Hepatocyte (in vitro differentiated cells): ENCODE results near the gene SUGCT. TPM values are rescaled to one million over a fixed set of nuclear protein-coding genes. Genes with fewer than 3 reads are reported as not detected.
A peak's percentile ranks its signal among the peaks of the same experiment; 100 is the strongest.

Source experiments
- DNase-seq: peaks from one replicate; pipeline ENCODE4 v3.0.0-alpha.2; 2016; ENCODE audit warnings: low spot score
- H2AFZ ChIP-seq: fragments of 200-600 bp; sonication (generic); 2 replicates; pipeline ENCODE4 v1.6.0; 2016; ENCODE audit warnings: antibody characterized with exemption, mild to moderate bottlenecking
- H3K27ac ChIP-seq: fragments of 200-600 bp; sonication (generic); 2 replicates; pipeline ENCODE4 v1.5.1; 2016; ENCODE audit warnings: mild to moderate bottlenecking
- H3K27me3 ChIP-seq: fragments of 200-600 bp; sonication (generic); 2 replicates; pipeline ENCODE4 v1.6.1; 2016
- H3K36me3 ChIP-seq: fragments of 200-600 bp; sonication (generic); replicated peaks from 2 replicates; pipeline ENCODE4 v1.5.1; 2016; ENCODE audit warnings: low read depth; ENCODE audit not compliant: insufficient read depth
- H3K4me1 ChIP-seq: fragments of 200-600 bp; sonication (generic); 2 replicates; pipeline ENCODE4 v1.5.1; 2016; ENCODE audit warnings: mild to moderate bottlenecking, moderate library complexity; ENCODE audit not compliant: insufficient read depth
- H3K4me2 ChIP-seq: fragments of 200-600 bp; sonication (generic); 2 replicates; pipeline ENCODE4 v1.6.0; 2016
- H3K4me3 ChIP-seq: fragments of 200-600 bp; sonication (generic); 2 replicates; pipeline ENCODE4 v1.5.1; 2016; ENCODE audit warnings: mild to moderate bottlenecking
- H3K79me2 ChIP-seq: fragments of 200-600 bp; sonication (generic); 2 replicates; pipeline ENCODE4 v1.6.0; 2017; ENCODE audit warnings: mild to moderate bottlenecking
- H3K9me2 ChIP-seq: fragments of 200-600 bp; sonication (generic); replicated peaks from 2 replicates; pipeline ENCODE4 v1.6.0; 2017; ENCODE audit warnings: mild to moderate bottlenecking; ENCODE audit not compliant: insufficient read depth
- H3K9me3 ChIP-seq: fragments of 200-600 bp; sonication (generic); 2 replicates; pipeline ENCODE4 v1.5.1; 2016; ENCODE audit warnings: low read depth, mild to moderate bottlenecking
- H4K20me1 ChIP-seq: fragments of 200-600 bp; sonication (generic); 2 replicates; pipeline ENCODE4 v1.6.0; 2016; ENCODE audit warnings: mild to moderate bottlenecking; ENCODE audit not compliant: insufficient read depth, poor library complexity, severe bottlenecking
- CTCF ChIP-seq: fragments of 200-600 bp; sonication (generic); IDR thresholded peaks from 2 replicates; pipeline ENCODE4 v1.5.1; 2016; ENCODE audit warnings: antibody characterized with exemption, mild to moderate bottlenecking; ENCODE audit not compliant: poor library complexity
- EZH2 ChIP-seq: fragments of 200-600 bp; sonication (generic); IDR thresholded peaks from 2 replicates; pipeline ENCODE4 v1.6.1; 2016; ENCODE audit warnings: antibody characterized with exemption, mild to moderate bottlenecking, borderline replicate concordance
- EZH2phosphoT487 ChIP-seq: fragments of 200-600 bp; sonication (generic); IDR thresholded peaks from one replicate; pipeline ENCODE4 v1.6.1; 2018; ENCODE audit warnings: antibody characterized with exemption, mild to moderate bottlenecking, low read depth, moderate library complexity; ENCODE audit not compliant: unreplicated experiment, severe bottlenecking
- WGBS: methylation state at CpG from one replicate; pipeline ENCODE4 v1.1.6; 2016; ENCODE audit warnings: low lambda C conversion rate; ENCODE audit errors: missing lambda C conversion rate; 5-methylcytosine and 5-hydroxymethylcytosine counted together
- polyA plus RNA-seq: library from polyadenylated mRNA; unstranded; fragments of >200 nt; fragmentation: Nextera tagmentation; extraction: Ambion mirVana; gene quantifications from 2 replicates; pipeline ENCODE4 v1.2.1, GENCODE V29; 2016
- total RNA-seq: library from RNA; depleted of rRNA; stranded (reverse); fragments of >200 nt; gene quantifications from 2 replicates; pipeline ENCODE4 v1.2.3, GENCODE V29; 2014

SUGCT gene
- total and polyA plus RNA-seq, 2 experiments from 2014 or later, result 5.1 to 12.0 TPM

DNA sequence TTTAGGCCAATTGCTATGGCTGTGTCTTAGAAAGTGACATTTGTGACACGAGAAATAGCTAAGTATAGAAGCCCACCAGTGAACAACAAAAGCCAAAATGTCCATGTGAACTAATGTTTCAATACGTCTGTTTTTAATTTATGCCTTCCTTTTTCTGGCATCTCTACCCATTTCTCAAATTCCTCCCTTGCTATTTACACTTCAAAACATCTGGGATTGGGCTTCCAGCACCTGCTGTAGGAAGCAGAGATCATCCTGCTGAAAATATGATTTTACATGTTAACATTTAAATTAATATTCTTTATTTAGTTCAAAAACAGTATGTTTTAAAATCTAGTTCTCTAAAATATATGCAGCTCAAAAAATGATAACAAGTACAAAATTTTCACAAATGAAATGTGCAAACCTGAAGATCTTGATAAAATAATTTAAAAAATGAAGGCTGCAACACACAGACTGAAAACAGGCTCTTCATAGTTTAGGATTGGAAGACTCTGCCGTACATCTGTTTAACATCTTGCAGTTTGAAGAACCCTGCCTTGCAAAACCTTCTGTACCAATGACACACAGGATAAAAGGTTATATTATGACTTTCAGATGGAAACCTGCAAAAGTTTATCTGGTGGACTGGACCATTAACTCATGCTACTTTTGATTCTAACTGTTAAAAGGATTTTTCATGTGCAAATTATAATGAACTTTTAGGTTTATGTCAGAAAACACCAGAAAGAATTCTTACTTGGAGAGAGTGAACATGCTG is 408.4 kb downstream of the SUGCT start:
- H3K79me2 ChIP-seq, result no peaks in the 10 kb centered on the region
- H3K9me2 ChIP-seq, result no peaks in the 10 kb centered on the region
- peak overlapping the region; percentile 9 for H3K27ac ChIP-seq
- H2AFZ ChIP-seq, result no peak overlapping the region
- DNase-seq, result no peak
- no peaks in the 10 kb centered on the region for H4K20me1 ChIP-seq
- no peaks in the 10 kb centered on the region for H3K9me3 ChIP-seq
- TF ChIP-seq CTCF (no peak), EZH2 (no peak), EZH2phosphoT487 (no peak)
- peak overlapping the region; percentile 35 for H3K4me2 ChIP-seq
- no peaks in the 10 kb centered on the region for H3K27me3 ChIP-seq
- peaks cover 26% of the 10 kb centered on the region for H3K4me1 ChIP-seq
- 64% methylated on average over 3 of the region's 3 CpGs for WGBS
- H3K36me3 ChIP-seq, result no peaks in the 10 kb centered on the region
- no peak overlapping the region for H3K4me3 ChIP-seq

DNA sequence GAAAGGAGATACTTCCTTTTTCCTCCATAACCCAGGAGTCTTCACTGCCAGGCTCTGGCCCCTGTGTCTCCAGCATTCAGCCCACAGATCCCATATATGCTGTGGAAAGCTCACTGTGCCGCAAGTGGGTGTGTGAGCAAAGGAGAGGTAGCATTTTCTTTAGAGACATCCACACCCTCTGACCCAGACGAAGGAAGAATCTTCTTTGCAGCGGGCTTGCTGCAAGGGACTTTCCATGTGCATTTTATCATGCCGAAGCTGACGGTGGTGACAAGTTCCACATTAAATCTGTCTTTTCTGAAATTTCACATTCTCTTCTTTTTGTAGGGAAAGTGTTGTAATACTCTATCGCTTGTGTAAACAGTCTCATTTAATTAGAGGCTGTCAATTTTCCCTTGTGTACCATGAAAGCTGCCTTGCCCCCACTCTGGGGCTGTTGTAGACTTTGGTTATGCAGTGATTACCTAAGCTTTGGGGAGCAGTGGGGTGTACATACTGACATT is 409.5 kb downstream of the SUGCT start:
- Histone ChIP-seq H3K4me2 (peak overlapping the region; percentile 35), H3K27me3 (no peaks in the 10 kb centered on the region), H3K27ac (peak overlapping the region; percentile 17), H4K20me1 (no peaks in the 10 kb centered on the region), H3K9me2 (no peaks in the 10 kb centered on the region), H3K9me3 (no peaks in the 10 kb centered on the region), H3K79me2 (no peaks in the 10 kb centered on the region), H3K4me1 (peaks cover 26% of the 10 kb centered on the region), H3K4me3 (no peak overlapping the region), H2AFZ (no peak overlapping the region), H3K36me3 (no peaks in the 10 kb centered on the region)
- 51% methylated on average over 6 of the region's 6 CpGs for WGBS
- no peak for DNase-seq
- TF ChIP-seq CTCF (no peak), EZH2 (no peak), EZH2phosphoT487 (no peak)

- H3K4me1 ChIP-seq, result peaks cover 26% of the 10 kb centered on the region
- DNase-seq, result no peak
- H3K9me3 ChIP-seq, result no peaks in the 10 kb centered on the region
- no peak overlapping the region for H3K4me3 ChIP-seq
- H3K79me2 ChIP-seq, result no peaks in the 10 kb centered on the region
- H2AFZ ChIP-seq, result no peak overlapping the region
- H3K36me3 ChIP-seq, result no peaks in the 10 kb centered on the region
- H4K20me1 ChIP-seq, result no peaks in the 10 kb centered on the region
- TF ChIP-seq EZH2phosphoT487 (no peak), CTCF (no peak), EZH2 (no peak)
- H3K9me2 ChIP-seq, result no peaks in the 10 kb centered on the region
- WGBS, result 43% methylated on average over 1 of the region's 1 CpG
- no peak overlapping the region for H3K4me2 ChIP-seq
- no peaks in the 10 kb centered on the region for H3K27me3 ChIP-seq
- H3K27ac ChIP-seq, result peak overlapping the region; percentile 46
Observed at GRCh38 chr7:40544871-40545303, 410.1 kb downstream of the SUGCT start.
